Measurements from ENCODE around the gene ZSCAN12. TPM values are rescaled to one million over a fixed set of nuclear protein-coding genes. Genes with fewer than 3 reads are reported as not detected.
A peak's percentile ranks its signal among the peaks of the same experiment; 100 is the strongest.

The ZSCAN12 gene
- total and polyA plus RNA-seq, 2 of the 13 experiments (the other 11 are each of a cell fraction or from before 2014, with no cell fraction given): 2.8 to 8.9 TPM

DNA sequence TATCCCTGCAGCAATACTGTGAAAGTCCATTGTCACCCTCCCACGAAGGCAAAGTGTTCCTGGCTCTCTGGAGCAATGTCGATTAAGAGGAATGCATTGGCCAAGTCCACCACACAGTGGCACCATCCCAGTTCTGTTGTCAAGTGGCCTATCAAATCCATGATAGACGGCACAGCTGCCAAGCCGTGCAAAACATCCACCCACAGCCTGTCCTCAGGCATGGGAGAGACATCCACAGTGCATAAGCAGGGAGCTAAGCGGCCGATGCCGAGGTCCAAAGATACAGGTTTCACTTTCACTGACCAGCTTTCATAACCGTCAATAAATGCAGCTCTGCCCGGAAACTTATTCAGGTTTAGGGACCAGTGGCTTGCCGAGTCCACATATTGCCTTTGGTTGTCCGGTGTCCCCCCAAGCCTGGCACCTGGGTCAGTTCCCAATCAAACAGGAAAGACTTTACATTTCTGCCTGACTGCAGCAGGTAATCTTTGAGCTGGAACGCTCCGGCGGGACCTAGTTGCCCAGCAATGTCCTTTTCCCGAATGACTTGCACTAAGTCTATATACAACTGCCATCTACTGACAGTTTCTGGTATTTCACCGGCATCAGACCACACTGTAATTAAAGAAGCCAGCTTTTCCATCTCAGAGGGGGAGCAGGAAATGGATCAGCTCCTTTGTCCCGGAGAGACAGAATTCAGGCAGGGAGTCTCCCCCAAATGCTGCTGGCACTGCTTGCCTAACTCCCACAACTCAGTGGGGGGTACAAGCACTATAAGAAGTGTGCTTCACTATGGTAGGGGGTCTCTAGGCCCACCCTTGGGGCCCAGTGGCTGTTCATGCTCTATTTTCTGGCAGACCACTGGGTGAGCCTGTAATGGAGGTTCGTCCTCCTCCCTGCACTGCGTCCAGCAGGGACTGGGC, 43.5 kb downstream of the ZSCAN12 start (continued):
- TF ChIP-seq, protein P1, sequence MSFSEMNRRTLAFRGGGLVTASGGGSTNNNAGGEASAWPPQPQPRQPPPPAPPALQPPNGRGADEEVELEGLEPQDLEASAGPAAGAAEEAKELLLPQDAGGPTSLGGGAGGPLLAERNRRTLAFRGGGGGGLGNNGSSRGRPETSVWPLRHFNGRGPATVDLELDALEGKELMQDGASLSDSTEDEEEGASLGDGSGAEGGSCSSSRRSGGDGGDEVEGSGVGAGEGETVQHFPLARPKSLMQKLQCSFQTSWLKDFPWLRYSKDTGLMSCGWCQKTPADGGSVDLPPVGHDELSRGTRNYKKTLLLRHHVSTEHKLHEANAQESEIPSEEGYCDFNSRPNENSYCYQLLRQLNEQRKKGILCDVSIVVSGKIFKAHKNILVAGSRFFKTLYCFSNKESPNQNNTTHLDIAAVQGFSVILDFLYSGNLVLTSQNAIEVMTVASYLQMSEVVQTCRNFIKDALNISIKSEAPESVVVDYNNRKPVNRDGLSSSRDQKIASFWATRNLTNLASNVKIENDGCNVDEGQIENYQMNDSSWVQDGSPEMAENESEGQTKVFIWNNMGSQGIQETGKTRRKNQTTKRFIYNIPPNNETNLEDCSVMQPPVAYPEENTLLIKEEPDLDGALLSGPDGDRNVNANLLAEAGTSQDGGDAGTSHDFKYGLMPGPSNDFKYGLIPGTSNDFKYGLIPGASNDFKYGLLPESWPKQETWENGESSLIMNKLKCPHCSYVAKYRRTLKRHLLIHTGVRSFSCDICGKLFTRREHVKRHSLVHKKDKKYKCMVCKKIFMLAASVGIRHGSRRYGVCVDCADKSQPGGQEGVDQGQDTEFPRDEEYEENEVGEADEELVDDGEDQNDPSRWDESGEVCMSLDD (CRISPR knock-in tag; IDR thresholded peaks at IDR 0.05; ENCODE audit: borderline replicate concordance): no peak
- peak; percentile 85 for TF ChIP-seq TEAD3 (CRISPR knock-in tag; optimal IDR thresholded peaks at IDR 0.05; ENCODE audit: borderline replicate concordance)
- 0 out of 2 replicates have a peak, but pooled peaks have one; percentile 19 for TF ChIP-seq NFYB (CRISPR knock-in tag; IDR thresholded peaks at IDR 0.05)
- peak; percentile 84; the same call in 1 of the 2 replicates for TF ChIP-seq MIXL1 (CRISPR knock-in tag; IDR thresholded peaks at IDR 0.05)
- peak; percentile 37; the same call in 1 of the 2 replicates for TF ChIP-seq YEATS4 (CRISPR knock-in tag; IDR thresholded peaks at IDR 0.05; ENCODE audit: borderline replicate concordance)
- TF ChIP-seq, protein P2, sequence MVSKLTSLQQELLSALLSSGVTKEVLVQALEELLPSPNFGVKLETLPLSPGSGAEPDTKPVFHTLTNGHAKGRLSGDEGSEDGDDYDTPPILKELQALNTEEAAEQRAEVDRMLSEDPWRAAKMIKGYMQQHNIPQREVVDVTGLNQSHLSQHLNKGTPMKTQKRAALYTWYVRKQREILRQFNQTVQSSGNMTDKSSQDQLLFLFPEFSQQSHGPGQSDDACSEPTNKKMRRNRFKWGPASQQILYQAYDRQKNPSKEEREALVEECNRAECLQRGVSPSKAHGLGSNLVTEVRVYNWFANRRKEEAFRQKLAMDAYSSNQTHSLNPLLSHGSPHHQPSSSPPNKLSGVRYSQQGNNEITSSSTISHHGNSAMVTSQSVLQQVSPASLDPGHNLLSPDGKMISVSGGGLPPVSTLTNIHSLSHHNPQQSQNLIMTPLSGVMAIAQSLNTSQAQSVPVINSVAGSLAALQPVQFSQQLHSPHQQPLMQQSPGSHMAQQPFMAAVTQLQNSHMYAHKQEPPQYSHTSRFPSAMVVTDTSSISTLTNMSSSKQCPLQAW (CRISPR knock-in tag; IDR thresholded peaks at IDR 0.05): peak; percentile 90
- no peak for TF ChIP-seq CEBPB (IDR thresholded peaks at IDR 0.05; ENCODE audit: borderline replicate concordance, low read depth, low read length)
- 0 out of 2 replicates have a peak, but pooled peaks have one; percentile 48 for TF ChIP-seq ZNF331 (CRISPR knock-in tag; IDR thresholded peaks at IDR 0.05)
- peak; percentile 30; the same call in 1 of the 2 replicates for TF ChIP-seq HOXA3 (CRISPR knock-in tag; IDR thresholded peaks at IDR 0.05)
- TF ChIP-seq, protein P3, sequence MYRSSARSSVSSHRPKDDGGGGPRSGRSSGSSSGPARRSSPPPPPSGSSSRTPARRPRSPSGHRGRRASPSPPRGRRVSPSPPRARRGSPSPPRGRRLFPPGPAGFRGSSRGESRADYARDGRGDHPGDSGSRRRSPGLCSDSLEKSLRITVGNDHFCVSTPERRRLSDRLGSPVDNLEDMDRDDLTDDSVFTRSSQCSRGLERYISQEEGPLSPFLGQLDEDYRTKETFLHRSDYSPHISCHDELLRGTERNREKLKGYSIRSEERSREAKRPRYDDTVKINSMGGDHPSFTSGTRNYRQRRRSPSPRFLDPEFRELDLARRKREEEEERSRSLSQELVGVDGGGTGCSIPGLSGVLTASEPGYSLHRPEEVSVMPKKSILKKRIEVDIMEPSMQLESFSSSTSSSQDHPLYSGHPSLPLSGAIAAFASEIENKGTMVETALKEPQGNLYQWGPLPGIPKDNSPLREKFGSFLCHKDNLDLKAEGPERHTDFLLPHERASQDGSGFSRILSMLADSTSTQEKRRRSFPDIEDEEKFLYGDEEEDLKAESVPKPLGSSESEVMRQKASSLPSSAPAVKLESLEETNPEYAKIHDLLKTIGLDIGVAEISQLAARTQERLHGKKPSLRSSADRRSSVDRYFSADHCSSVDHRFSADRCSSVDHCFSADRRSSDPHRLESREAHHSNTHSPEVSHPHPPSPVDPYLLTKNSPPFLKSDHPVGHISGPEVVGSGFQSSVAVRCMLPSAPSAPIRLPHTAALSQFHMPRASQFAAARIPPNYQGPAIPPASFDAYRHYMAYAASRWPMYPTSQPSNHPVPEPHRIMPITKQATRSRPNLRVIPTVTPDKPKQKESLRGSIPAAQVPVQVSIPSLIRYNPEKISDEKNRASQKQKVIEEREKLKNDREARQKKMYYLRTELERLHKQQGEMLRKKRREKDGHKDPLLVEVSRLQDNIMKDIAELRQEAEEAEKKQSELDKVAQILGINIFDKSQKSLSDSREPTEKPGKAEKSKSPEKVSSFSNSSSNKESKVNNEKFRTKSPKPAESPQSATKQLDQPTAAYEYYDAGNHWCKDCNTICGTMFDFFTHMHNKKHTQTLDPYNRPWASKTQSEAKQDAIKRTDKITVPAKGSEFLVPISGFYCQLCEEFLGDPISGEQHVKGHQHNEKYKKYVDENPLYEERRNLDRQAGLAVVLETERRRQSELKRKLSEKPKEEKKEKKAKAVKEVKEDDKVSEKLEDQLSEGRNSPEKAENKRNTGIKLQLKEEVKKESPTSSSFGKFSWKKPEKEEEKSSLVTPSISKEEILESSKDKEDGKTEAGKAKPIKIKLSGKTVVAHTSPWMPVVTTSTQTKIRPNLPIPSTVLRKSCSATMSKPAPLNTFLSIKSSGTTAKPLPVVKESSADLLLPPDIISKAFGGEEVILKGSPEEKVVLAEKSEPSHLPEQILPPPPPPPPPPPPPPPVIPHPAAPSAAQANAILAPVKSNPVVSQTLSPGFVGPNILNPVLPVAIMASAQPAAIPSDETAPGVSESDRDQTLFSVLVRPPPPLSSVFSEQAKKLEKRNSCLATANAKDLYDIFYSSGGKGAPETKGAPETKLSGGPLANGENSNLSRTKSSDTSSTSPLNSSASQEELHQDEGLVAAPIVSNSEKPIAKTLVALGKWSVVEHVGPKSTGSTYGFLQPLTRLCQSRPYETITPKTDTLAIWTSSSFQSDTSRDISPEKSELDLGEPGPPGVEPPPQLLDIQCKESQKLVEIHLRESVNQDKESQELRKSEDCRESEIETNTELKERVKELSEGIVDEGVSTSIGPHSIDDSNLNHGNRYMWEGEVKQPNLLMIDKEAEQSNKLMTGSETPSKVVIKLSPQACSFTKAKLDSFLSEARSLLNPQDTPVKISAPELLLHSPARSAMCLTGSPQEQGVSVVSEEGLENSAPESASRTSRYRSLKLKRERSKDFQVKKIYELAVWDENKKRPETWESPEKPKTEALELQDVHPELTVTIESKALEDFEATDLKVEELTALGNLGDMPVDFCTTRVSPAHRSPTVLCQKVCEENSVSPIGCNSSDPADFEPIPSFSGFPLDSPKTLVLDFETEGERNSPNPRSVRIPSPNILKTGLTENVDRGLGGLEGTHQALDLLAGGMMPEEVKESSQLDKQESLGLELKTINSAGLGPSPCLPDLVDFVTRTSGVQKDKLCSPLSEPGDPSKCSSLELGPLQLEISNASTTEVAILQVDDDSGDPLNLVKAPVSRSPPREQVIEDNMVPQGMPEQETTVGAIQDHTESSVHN (CRISPR knock-in tag; IDR thresholded peaks at IDR 0.05): 0 out of 2 replicates have a peak, but pooled peaks have one; percentile 78
- no peak for TF ChIP-seq ARNT2 (CRISPR knock-in tag; IDR thresholded peaks at IDR 0.05; ENCODE audit: low read depth)
- TF ChIP-seq, protein P4, sequence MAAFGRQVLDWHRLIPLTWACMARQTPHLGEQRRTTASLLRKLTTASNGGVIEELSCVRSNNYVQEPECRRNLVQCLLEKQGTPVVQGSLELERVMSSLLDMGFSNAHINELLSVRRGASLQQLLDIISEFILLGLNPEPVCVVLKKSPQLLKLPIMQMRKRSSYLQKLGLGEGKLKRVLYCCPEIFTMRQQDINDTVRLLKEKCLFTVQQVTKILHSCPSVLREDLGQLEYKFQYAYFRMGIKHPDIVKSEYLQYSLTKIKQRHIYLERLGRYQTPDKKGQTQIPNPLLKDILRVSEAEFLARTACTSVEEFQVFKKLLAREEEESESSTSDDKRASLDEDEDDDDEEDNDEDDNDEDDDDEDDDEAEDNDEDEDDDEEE (CRISPR knock-in tag; IDR thresholded peaks at IDR 0.05): no peak
- TF ChIP-seq KDM3A (CRISPR knock-in tag; IDR thresholded peaks at IDR 0.05; ENCODE audit: low read depth): peak; percentile 85

Measured in HepG2 (cell line).